Hepatocyte (in vitro differentiated cells): Measurements from ENCODE around the gene CD93.

Experiments
- CTCF ChIP-seq: fragments of 200-600 bp; sonication (generic); IDR thresholded peaks from 2 replicates; pipeline ENCODE4 v1.5.1; 2016; ENCODE audit warnings: antibody characterized with exemption, mild to moderate bottlenecking; ENCODE audit not compliant: poor library complexity
- EZH2 ChIP-seq: fragments of 200-600 bp; sonication (generic); IDR thresholded peaks from 2 replicates; pipeline ENCODE4 v1.6.1; 2016; ENCODE audit warnings: antibody characterized with exemption, mild to moderate bottlenecking, borderline replicate concordance
- EZH2phosphoT487 ChIP-seq: fragments of 200-600 bp; sonication (generic); IDR thresholded peaks from one replicate; pipeline ENCODE4 v1.6.1; 2018; ENCODE audit warnings: antibody characterized with exemption, mild to moderate bottlenecking, low read depth, moderate library complexity; ENCODE audit not compliant: unreplicated experiment, severe bottlenecking

DNA sequence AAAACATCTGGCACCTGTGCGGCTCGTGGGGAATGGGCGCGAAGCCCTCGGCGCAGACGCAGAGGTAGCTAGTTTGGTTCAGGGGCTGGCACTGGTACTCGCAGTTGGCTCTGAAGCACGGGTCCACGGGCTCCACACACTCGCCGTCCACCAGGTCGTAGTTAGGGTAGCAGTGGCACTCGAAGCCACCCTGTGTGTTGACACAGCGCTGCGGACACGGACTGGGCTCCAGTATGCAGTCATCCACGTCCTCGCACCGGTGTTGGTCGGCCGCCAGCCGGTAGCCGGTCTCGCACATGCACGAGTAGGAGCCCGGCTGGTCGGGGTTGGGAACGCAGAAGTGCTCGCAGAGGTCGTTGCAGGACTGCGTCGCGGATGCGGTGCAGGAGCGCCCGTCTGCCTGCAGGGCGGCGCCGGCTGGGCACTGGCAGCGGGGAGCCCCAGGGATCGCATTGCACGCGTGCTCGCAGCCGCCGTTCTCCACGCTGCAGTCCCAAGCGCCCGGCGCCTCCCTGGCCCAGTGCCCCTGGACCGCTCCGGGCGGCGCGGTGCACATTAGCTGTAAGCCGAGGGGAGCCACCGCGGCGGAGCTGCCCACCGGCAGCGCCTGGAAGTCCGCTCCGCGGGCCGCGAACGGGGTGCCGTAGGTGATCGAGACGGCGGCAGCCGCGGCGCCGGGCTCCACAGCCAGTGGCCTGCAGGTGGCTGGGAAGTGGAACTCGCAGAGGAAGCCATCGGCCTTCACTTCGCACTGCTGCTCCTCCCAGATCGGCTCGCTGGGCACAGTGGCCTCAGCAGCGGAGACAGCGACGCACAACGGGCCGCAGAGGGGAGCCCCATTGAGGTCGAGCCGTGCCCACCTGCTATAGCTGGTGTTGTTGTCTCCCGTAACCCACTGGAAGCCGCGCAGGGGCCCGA is 37.6 kb downstream of the CD93 start:
- peak; percentile 49 for TF ChIP-seq CTCF
- TF ChIP-seq EZH2phosphoT487: no peak
- TF ChIP-seq EZH2: no peak
